GM19438 (cell line): ENCODE data around the gene KMT2A.

Source experiments
- ATAC-seq: cut with Tn5 transposase; IDR thresholded peaks from one replicate; pipeline ENCODE4 v1.9.1; 2021; ENCODE audit warnings: low read depth; ENCODE audit not compliant: unreplicated experiment

Gene KMT2A

GRCh38 chr11:118574636-118575035 is 138.3 kb downstream of the KMT2A start:
- no peak for ATAC-seq
